KBM-7 (cell line): ENCODE measurements around the gene MIER2.
A peak's percentile ranks its signal among the peaks of the same experiment; 100 is the strongest.

Source experiments
- DNase-seq: peaks from one replicate; pipeline ENCODE4 v3.0.0-alpha.2; 2015
- in situ Hi-C: fragments of 300-500 bp; cut with MboI; formaldehyde crosslinking; loops from 2 replicates; pipeline ENCODE4 v1.14.3; 2020; ENCODE audit warnings: low sequenced_read_pairs, low pct_unique_long_range_greater_than_20kb, mixed read lengths

The MIER2 gene

GRCh38 chr19:313988-314815 is 30.4 kb downstream of the MIER2 start:
- in situ Hi-C loops: no loop called here

GRCh38 chr19:313169-313987 is 31.2 kb downstream of the MIER2 start:
- no peak for DNase-seq
- in situ Hi-C loops: no loop called here

More at GRCh38 chr19:313988-314815, 30.4 kb downstream of the MIER2 start:
- DNase-seq: no peak

- in situ Hi-C loops: no loop called here
- no peak for DNase-seq
Measured at GRCh38 chr19:311813-312261, 32.8 kb downstream of the MIER2 start.

- in situ Hi-C loops: no loop called here
- DNase-seq: no peak
Measured at GRCh38 chr19:310781-311496, 33.7 kb downstream of the MIER2 start.

GRCh38 chr19:310141-310651 is 34.4 kb downstream of the MIER2 start:
- in situ Hi-C loops: no loop called here
- DNase-seq: no peak

DNA sequence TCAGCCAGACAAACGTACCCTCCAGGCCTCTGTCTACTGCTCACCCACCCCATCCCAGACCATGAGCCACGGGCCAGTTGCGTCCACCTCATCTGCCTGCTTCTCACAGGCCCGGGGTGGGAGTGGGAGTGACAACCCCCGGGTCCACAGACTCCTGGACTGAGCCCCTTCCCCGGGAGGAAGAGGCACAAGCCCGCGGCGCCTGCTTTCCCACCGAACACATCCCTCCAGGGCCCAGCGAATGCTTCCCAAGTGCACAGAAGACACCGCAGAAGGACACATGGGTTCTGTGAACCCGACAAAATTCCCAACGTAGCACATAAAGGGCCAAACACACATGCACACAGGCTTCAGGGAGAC is 35.4 kb downstream of the MIER2 start:
- DNase-seq: no peak
- in situ Hi-C loops: no loop called here

DNA sequence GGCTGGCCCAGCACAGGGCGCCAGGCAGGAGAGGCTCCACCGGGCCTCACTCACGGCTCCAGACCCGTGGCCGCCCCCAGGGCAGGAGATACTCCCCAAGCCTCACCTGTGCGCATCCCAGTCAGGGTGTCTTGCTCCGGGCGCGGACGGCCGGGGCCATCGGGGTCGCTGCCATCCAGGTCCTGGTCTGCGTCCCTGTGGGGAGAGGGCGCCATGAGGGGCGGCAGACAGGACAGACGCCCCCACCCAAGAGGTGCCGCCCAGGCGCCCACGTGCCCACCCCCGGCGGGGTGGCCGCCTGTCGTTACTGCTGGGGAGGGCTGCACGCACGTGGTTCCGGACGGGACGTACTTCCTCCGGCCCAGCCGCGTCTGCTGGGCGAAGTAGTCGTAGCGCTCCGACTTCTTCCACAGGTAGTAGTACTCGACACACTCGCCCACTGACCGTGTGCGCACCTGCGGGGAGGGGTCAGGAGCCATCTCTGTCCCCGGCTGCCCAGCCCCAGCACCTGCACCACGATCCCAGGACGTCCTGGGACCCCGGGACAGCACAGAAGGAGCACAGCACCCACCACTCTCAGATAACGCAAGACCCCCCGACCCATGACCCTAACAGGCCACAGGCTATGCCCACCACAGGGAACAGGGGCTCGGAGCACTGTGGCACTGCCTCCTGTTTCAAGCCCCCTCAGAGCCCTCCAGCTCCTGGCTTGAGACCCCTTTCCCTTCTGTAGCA is 36.0 kb downstream of the MIER2 start:
- in situ Hi-C loops: no loop called here
- DNase-seq: no peak

GRCh38 chr19:307793-308420 is 36.7 kb downstream of the MIER2 start:
- DNase-seq: no peak
- in situ Hi-C loops: no loop called here

- in situ Hi-C loops: no loop called here
- no peak for DNase-seq
Measured at GRCh38 chr19:307111-307531, 37.5 kb downstream of the MIER2 start.

DNA sequence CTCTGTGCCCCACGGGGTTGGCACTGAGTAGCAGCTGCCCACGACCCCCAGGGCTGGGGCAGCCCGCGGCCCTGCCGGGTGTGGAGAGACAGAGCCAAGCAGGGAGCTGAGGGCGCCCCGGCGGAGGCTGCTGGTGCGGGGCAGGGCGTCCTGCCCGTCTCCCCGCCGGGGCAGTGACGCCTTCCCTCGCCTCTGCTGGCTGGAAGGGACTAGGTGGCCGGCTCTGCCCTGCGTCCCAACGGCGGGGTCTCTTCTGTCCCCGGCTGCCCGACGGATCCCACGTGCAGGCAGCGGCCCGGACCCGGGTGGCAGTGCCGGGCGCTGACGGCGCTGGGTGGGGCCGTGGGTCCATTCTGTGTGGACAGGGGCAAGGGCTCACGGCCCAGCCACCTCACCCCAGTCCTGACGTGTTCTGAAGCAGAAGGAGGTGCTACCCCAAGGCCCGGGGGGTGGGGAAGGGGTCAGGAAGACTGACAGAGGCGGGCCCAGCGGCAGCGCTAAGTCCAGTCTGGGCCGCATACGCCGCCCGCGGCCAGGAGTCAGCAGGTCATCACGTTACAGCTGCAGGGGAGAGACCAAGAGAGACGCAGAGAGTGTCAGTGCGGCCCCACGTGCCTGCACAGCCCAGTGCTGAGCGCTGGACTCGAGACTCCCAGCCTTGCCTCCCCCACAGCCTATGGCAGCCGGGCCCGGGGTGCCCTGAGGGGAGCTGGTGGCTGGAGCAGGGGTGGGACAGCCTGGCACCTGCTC is 38.3 kb downstream of the MIER2 start:
- in situ Hi-C loops: no loop called here
- DNase-seq: no peak

- DNase-seq: no peak
- in situ Hi-C loops: no loop called here
Measured at GRCh38 chr19:305240-306150, 39.1 kb downstream of the MIER2 start.

- in situ Hi-C loops: no loop called here
Measured at GRCh38 chr19:296476-297225, 47.9 kb downstream of the MIER2 start.

GRCh38 chr19:295687-296370 is 48.8 kb downstream of the MIER2 start:
- DNase-seq: no peak
- in situ Hi-C loops: no loop called here

More at GRCh38 chr19:296476-297225, 47.9 kb downstream of the MIER2 start:
- no peak for DNase-seq

- in situ Hi-C loops: no loop called here
- DNase-seq: peak; percentile 42
Measured at GRCh38 chr19:294946-295686, 49.5 kb downstream of the MIER2 start.

GRCh38 chr19:294341-294945 is 50.2 kb downstream of the MIER2 start:
- DNase-seq: no peak
- in situ Hi-C loops: no loop called here
